ENCODE data around the gene NMD3.

The NMD3 gene

DNA sequence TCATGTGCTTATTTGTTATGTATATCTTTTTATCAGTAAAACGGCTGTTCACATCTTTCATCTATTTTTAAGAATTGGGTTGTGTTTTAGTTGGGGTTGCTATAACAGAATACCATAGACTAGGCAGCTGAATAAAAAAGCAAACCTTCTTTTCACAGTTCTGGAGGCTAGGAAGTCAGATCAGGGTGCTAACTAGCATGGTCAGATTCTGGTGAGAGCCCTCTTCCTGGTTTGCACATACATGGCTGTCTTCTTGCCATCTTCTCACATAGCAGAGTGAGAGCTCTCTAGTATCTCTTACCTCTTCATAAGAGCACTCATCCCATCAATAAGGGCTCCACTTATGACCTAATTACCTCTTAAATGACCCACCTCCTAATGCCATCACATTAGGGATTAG lies 33.8 kb downstream of the NMD3 start:
- Histone ChIP-seq H2AFZ (ENCODE audit: low read depth, low read length) (no peak overlapping the region), H3K27me3 (ENCODE audit: low read depth, low read length) (no peaks in the 10 kb centered on the region), H3K9ac (ENCODE audit: low read length) (no peak overlapping the region), H3K4me3 (ENCODE audit: low read length) (no peak overlapping the region), H4K20me1 (ENCODE audit: insufficient read depth, low read length) (no peaks in the 10 kb centered on the region), H3K4me1 (ENCODE audit: low read length) (no peaks in the 10 kb centered on the region), H3K27ac (ENCODE audit: low read length) (no peak overlapping the region), H3K4me2 (ENCODE audit: low read length) (no peak overlapping the region), H3K36me3 (replicated peaks; ENCODE audit: low read depth, low read length) (peaks cover 45% of the 10 kb centered on the region), H3K79me2 (ENCODE audit: low read length) (no peaks in the 10 kb centered on the region), H3K9me3 (ENCODE audit: insufficient read depth, low read length) (no peaks in the 10 kb centered on the region)
- TF ChIP-seq CTCF (IDR thresholded peaks at IDR 0.05; ENCODE audit: low read depth, low read length) = no peak
- no peak for TF ChIP-seq EZH2phosphoT487 (IDR thresholded peaks at IDR 0.05; ENCODE audit: low read depth)

GRCh38 chr3:161263057-161263456 lies 41.9 kb downstream of the NMD3 start:
- TF ChIP-seq EZH2phosphoT487 (IDR thresholded peaks at IDR 0.05; ENCODE audit: low read depth) (no peak), CTCF (IDR thresholded peaks at IDR 0.05; ENCODE audit: low read depth, low read length) (no peak)
- no peaks in the 10 kb centered on the region for H3K4me1 ChIP-seq (ENCODE audit: low read length)
- no peaks in the 10 kb centered on the region for H4K20me1 ChIP-seq (ENCODE audit: insufficient read depth, low read length)
- H3K27me3 ChIP-seq (ENCODE audit: low read depth, low read length) = no peaks in the 10 kb centered on the region
- no peaks in the 10 kb centered on the region for H3K9me3 ChIP-seq (ENCODE audit: insufficient read depth, low read length)
- peaks cover 26% of the 10 kb centered on the region for H3K36me3 ChIP-seq (replicated peaks; ENCODE audit: low read depth, low read length)
- no peak overlapping the region for H3K27ac ChIP-seq (ENCODE audit: low read length)
- no peak overlapping the region for H2AFZ ChIP-seq (ENCODE audit: low read depth, low read length)
- no peaks in the 10 kb centered on the region for H3K79me2 ChIP-seq (ENCODE audit: low read length)
- H3K4me3 ChIP-seq (ENCODE audit: low read length) = no peak overlapping the region
- H3K9ac ChIP-seq (ENCODE audit: low read length) = no peak overlapping the region
- H3K4me2 ChIP-seq (ENCODE audit: low read length) = no peak overlapping the region

- Histone ChIP-seq H3K4me1 (ENCODE audit: low read length) (no peaks in the 10 kb centered on the region), H3K4me2 (ENCODE audit: low read length) (no peak overlapping the region), H3K36me3 (replicated peaks; ENCODE audit: low read depth, low read length) (peaks cover 22% of the 10 kb centered on the region), H4K20me1 (ENCODE audit: insufficient read depth, low read length) (no peaks in the 10 kb centered on the region), H2AFZ (ENCODE audit: low read depth, low read length) (no peak overlapping the region), H3K27me3 (ENCODE audit: low read depth, low read length) (no peaks in the 10 kb centered on the region), H3K79me2 (ENCODE audit: low read length) (no peaks in the 10 kb centered on the region), H3K4me3 (ENCODE audit: low read length) (no peak overlapping the region), H3K9ac (ENCODE audit: low read length) (no peak overlapping the region), H3K9me3 (ENCODE audit: insufficient read depth, low read length) (no peaks in the 10 kb centered on the region), H3K27ac (ENCODE audit: low read length) (no peak overlapping the region)
- no peak for TF ChIP-seq EZH2phosphoT487 (IDR thresholded peaks at IDR 0.05; ENCODE audit: low read depth)
- no peak for TF ChIP-seq CTCF (IDR thresholded peaks at IDR 0.05; ENCODE audit: low read depth, low read length)
These were observed 43.7 kb downstream of the NMD3 start for GRCh38 chr3:161264852-161265251.

DNA sequence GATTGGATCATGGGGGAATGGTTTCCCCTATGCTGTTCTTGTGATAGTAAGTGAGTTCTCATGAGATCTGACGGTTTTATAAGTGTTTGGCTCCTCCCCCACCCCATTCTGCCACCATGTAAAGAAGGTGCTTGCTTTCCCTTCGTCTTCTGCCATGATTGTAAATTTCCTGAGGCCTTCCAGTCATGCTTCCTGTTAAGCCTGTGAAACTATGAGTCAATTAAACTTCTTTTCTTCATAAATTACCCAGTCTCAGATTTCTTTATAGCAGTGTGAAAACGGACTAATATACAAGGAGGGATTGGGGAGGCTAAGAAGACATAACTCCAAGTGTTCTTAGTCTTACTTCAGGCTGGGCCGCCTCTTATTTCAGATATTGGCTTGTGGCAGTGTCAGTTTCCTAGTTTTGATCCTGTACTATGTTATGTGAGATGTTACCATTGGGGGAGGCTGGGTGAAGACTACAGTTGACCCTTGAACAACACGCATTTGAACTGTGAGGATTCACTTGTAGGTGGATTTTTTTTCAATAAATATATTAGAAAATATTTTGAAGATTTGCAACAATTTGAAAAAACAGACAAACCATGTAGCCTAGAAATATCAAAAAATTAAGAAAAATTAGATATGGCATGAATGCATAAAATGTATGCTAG lies 44.9 kb downstream of the NMD3 start:
- Histone ChIP-seq H3K27me3 (ENCODE audit: low read depth, low read length) (no peaks in the 10 kb centered on the region), H3K4me3 (ENCODE audit: low read length) (no peak overlapping the region), H4K20me1 (ENCODE audit: insufficient read depth, low read length) (no peaks in the 10 kb centered on the region), H3K36me3 (replicated peaks; ENCODE audit: low read depth, low read length) (peaks cover 22% of the 10 kb centered on the region), H3K4me2 (ENCODE audit: low read length) (no peak overlapping the region), H3K9me3 (ENCODE audit: insufficient read depth, low read length) (no peaks in the 10 kb centered on the region), H3K27ac (ENCODE audit: low read length) (no peak overlapping the region), H2AFZ (ENCODE audit: low read depth, low read length) (no peak overlapping the region), H3K4me1 (ENCODE audit: low read length) (no peaks in the 10 kb centered on the region), H3K9ac (ENCODE audit: low read length) (no peak overlapping the region), H3K79me2 (ENCODE audit: low read length) (no peaks in the 10 kb centered on the region)
- no peak for TF ChIP-seq CTCF (IDR thresholded peaks at IDR 0.05; ENCODE audit: low read depth, low read length)
- TF ChIP-seq EZH2phosphoT487 (IDR thresholded peaks at IDR 0.05; ENCODE audit: low read depth) = no peak

Data from OCI-LY3 (cell line).